ENCODE measurements around the gene GOLGA5.
A peak's percentile ranks its signal among the peaks of the same experiment; 100 is the strongest.

Gene GOLGA5

DNA sequence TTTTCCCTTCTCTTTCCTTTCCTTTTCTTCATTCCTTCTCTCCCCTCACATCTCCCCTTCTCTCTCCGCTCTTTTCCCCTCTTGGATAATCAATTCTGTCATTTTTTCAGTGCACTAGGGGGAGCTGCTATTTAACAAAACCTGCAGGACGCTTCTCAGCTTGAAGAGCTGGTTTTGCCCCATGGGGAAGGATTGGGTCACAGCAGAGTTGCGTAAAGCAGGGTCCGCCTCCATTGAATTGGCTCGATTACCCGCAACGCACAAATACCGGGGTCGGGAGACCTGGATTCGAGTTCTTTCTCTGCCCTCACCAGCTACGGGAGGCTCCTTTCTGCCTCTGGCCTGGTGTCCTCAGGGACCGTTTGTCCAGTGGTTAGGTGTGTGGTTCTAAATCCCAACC lies 86.7 kb downstream of the GOLGA5 start:
- peak; percentile 38 for DNase-seq (ENCODE audit: low spot score)

DNA sequence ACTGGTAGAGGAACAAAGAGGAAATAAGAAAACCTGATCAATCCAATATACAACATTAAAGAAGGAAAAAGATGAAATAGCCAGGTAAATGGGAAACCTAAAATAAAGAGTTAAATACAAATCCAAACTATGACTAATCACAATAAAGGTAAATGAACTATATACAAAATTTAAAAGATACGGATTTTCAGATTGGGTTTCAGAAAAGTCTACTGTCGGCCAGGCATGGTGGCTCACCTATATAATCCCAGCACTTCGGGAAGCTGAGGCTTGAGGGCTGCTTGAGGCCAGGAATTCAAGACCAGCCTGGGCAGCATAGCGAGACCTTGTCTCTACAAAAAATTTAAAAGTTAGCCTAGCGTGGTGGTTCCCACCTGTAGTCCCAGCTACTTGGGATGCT lies 89.0 kb downstream of the GOLGA5 start:
- DNase-seq (ENCODE audit: low spot score) = no peak

DNA sequence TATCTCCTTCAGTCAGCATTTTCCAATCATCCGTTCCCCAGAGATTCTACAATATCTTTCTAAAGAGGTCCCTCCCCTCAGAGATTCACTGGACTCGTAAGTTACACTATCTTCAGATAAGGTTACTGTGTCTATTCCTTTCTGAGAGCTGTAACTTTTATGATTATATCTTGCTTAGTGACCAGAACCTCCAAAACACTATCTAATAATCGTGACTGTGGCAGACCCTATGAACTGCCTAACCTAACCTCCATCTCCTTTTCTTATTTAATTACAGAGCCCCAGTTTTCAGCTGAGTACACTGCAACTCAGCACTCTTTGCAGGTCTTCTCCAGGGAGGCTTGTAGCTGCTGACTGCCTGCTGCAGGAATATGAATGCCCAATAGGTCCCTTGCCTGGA lies 90.3 kb downstream of the GOLGA5 start:
- no peak for DNase-seq (ENCODE audit: low spot score)

DNA sequence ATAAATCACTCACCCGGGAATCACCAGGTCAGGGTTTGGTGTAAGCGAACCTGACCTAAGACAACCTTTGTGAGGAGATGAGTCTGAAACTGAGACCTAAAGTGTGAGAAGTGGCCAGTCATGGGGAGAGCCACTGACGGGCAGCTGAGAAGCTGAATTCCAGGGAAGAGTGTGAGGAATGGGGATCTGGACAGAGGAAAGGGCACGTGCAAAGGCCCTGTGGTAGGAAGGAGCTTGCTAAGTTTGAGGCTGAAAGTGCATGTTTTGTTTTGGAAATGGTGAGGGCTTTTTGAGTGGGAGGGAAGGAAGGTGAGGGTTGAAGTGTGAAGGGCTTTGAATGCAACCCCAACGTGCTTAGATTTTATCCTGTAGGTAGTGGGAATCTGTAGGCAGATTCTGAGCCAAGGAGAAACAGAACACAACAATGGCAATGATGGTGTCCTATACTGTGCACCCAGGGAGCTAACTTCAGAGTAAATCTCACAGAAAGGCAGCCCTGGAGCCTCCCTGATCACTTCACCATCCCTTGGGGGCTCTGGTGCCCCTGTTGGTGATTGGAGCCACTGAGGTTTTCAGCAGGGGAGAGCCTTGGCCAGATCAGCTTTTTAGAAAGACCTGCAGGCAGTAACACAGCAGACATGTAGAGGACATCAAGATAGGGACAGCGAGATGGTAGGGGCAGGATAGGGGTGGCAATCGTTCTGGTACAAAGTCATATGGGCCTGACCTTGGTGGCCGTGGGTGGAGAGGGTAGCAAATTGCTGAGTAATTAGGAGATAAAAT lies 91.4 kb downstream of the GOLGA5 start:
- no peak for DNase-seq (ENCODE audit: low spot score)

- DNase-seq (ENCODE audit: low spot score) = no peak
Observed at GRCh38 chr14:92886337-92886736, 92.2 kb downstream of the GOLGA5 start.

DNA sequence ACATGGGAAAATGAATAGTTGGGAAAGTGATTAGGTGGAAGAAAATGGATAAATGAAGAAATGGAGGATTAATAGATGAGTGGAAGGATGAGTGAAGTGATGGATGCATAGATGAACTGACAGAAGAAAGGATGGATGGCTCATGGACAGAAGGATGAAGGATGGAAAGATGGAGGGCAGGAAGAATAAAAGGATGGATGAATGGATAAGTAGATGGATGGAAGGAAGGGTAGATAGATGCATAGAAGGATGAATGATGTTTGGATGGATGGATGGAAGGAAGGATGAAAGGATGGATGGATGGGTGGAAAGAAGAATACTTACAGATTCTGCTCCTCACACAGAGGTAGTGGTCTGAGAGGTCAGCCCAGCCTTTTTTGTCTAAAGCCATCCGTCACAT lies 93.1 kb downstream of the GOLGA5 start:
- no peak for DNase-seq (ENCODE audit: low spot score)

GRCh38 chr14:92888896-92889295 lies 94.8 kb downstream of the GOLGA5 start:
- no peak for DNase-seq (ENCODE audit: low spot score)
